GM19193 (cell line): ENCODE measurements around the gene GALK1.

Experiments used
- POLR2A ChIP-seq: IDR thresholded peaks from 4 replicates; pipeline ENCODE4 v1.6.1; 2011; ENCODE audit not compliant: insufficient read depth, insufficient read length; ENCODE audit errors: extremely low read depth

The GALK1 gene

GRCh38 chr17:75733471-75733870 lies 31.5 kb downstream of the GALK1 start:
- TF ChIP-seq POLR2A, result no peak

GRCh38 chr17:75731716-75732498 lies 33.1 kb downstream of the GALK1 start:
- TF ChIP-seq POLR2A, result no peak

- TF ChIP-seq POLR2A, result no peak
Observed at GRCh38 chr17:75731086-75731715, 33.8 kb downstream of the GALK1 start.

GRCh38 chr17:75730065-75730464 lies 34.9 kb downstream of the GALK1 start:
- no peak for TF ChIP-seq POLR2A

GRCh38 chr17:75729351-75729750 lies 35.6 kb downstream of the GALK1 start:
- TF ChIP-seq POLR2A, result no peak

- TF ChIP-seq POLR2A, result no peak
Observed at GRCh38 chr17:75727391-75727790, 37.6 kb downstream of the GALK1 start.

- TF ChIP-seq POLR2A, result no peak
Observed at GRCh38 chr17:75725504-75725903, 39.5 kb downstream of the GALK1 start.

- TF ChIP-seq POLR2A, result no peak
Observed at GRCh38 chr17:75724016-75725003, 40.7 kb downstream of the GALK1 start.

GRCh38 chr17:75723171-75723930 lies 41.6 kb downstream of the GALK1 start:
- TF ChIP-seq POLR2A, result no peak

- no peak for TF ChIP-seq POLR2A
Observed at GRCh38 chr17:75722542-75723095, 42.4 kb downstream of the GALK1 start.

- no peak for TF ChIP-seq POLR2A
Observed at GRCh38 chr17:75722076-75722475, 42.9 kb downstream of the GALK1 start.

GRCh38 chr17:75721463-75722011 lies 43.5 kb downstream of the GALK1 start:
- no peak for TF ChIP-seq POLR2A

GRCh38 chr17:75720656-75721462 lies 44.1 kb downstream of the GALK1 start, which contains the start of gene ITGB4:
ITGB4 (plus strand) TSS chr17:75721459; CDS start chr17:75724704, 3,245 bp downstream.
- TF ChIP-seq POLR2A, result no peak

GRCh38 chr17:75719732-75720131 lies 45.3 kb downstream of the GALK1 start:
- TF ChIP-seq POLR2A, result no peak

GRCh38 chr17:75712446-75712845 lies 52.5 kb downstream of the GALK1 start:
- TF ChIP-seq POLR2A, result no peak
